BLaER1 (cell line): ENCODE measurements around the gene ANO7.

ENCODE experiments used
- H3K27ac ChIP-seq: shearing (Covaris generic); formaldehyde crosslinking; 2 replicates; pipeline ENCODE4 v1.8.1; 2022
- H3K27me3 ChIP-seq: shearing (Covaris generic); formaldehyde crosslinking; 2 replicates; pipeline ENCODE4 v1.8.1; 2022
- H3K36me3 ChIP-seq: shearing (Covaris generic); formaldehyde crosslinking; 2 replicates; pipeline ENCODE4 v1.8.1; 2022
- H3K4me1 ChIP-seq: shearing (Covaris generic); formaldehyde crosslinking; 2 replicates; pipeline ENCODE4 v1.8.1; 2022
- H3K4me2 ChIP-seq: shearing (Covaris generic); formaldehyde crosslinking; 2 replicates; pipeline ENCODE4 v1.8.1; 2022
- H3K4me3 ChIP-seq: shearing (Covaris generic); formaldehyde crosslinking; 2 replicates; pipeline ENCODE4 v1.8.1; 2022
- H3K9ac ChIP-seq: shearing (Covaris generic); formaldehyde crosslinking; 2 replicates; pipeline ENCODE4 v1.8.1; 2022
- H3K9me3 ChIP-seq: shearing (Covaris generic); formaldehyde crosslinking; 2 replicates; pipeline ENCODE4 v1.8.1; 2022
- H4K20me1 ChIP-seq: shearing (Covaris generic); formaldehyde crosslinking; 2 replicates; pipeline ENCODE4 v1.8.1; 2022
- Cebpa-rat ChIP-seq: shearing (Covaris generic); IDR thresholded peaks from 2 replicates; pipeline ENCODE4 v1.8.1; 2022

ANO7 gene

DNA sequence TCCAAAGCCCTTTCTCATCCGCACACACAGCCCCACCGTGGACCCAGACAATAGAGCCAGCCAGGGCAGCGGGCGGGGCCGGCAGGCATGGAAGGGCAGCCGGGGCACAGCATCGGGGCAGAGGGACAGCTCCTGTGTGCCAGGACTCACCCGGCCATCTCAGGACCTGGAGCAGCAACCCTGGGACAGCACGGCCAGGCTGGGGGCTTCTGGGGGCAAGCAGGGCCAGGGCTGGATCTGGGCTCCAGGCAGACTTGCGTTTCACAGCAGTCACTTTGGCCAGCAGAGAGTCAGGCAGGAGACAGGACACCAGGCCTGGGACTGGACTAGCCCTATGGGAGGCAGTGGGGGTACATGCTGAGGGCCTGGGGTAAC, 15.5 kb downstream of the ANO7 start:
- Histone ChIP-seq H3K27me3 (no peaks in the 10 kb centered on the region), H3K9ac (no peak overlapping the region), H3K27ac (no peak overlapping the region), H3K4me1 (peaks cover 9% of the 10 kb centered on the region; the same call in 1 of the 2 replicates), H3K4me2 (no peak overlapping the region), H3K4me3 (no peak overlapping the region), H3K36me3 (no peaks in the 10 kb centered on the region), H3K9me3 (no peaks in the 10 kb centered on the region), H4K20me1 (0 out of 2 replicates have a peak, but pooled peaks cover 4% of the 10 kb centered on the region)
- no peak for TF ChIP-seq Cebpa-rat

DNA sequence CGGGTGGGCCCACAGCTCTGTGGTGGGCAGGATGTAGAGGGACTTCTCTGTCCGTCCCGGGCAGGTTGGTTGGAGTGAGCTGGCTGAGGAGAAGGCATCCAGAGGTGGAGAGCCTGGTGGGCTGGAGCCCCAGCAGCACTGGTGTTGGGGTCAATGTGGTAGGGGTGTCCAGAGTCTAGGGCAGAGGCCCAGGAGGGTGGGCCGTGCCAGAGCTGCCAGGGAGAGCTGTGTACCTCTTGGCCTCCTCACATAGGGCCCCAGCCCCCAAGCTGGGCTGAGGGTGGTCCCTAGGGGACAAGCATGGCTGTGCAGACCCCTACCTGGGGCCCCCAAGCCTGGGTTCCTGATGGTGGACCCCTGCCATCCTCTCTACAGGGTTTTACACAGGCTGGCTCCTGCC, 16.0 kb downstream of the ANO7 start:
- H3K9ac ChIP-seq = no peak overlapping the region
- no peak for TF ChIP-seq Cebpa-rat
- no peak overlapping the region for H3K4me3 ChIP-seq
- no peaks in the 10 kb centered on the region for H3K36me3 ChIP-seq
- no peaks in the 10 kb centered on the region for H3K9me3 ChIP-seq
- no peak overlapping the region for H3K27ac ChIP-seq
- peaks cover 9% of the 10 kb centered on the region; the same call in 1 of the 2 replicates for H3K4me1 ChIP-seq
- no peaks in the 10 kb centered on the region for H3K27me3 ChIP-seq
- H3K4me2 ChIP-seq = no peak overlapping the region
- 0 out of 2 replicates have a peak, but pooled peaks cover 4% of the 10 kb centered on the region for H4K20me1 ChIP-seq

DNA sequence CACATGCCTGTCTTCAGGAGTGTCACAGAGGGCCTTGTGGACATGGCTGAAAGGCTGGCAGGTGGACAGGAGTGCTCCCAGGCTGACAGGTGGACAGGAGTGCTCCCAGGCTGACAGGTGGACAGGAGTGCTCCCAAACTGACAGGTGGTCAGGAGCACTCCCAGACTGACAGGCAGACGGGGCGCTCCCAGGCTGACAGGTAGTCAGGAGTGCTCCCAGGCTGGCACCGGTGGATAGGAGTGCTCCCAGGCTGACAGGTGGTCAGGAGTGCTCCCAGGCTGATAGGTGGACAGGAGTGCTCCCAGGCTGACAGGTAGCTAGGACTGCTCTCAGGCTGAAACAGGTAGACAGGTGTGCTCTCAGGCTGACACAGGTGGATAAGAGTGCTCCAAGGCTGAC, 16.6 kb downstream of the ANO7 start:
- no peak overlapping the region for H3K9ac ChIP-seq
- H3K9me3 ChIP-seq = no peaks in the 10 kb centered on the region
- H3K36me3 ChIP-seq = no peaks in the 10 kb centered on the region
- H3K4me3 ChIP-seq = no peak overlapping the region
- no peak overlapping the region for H3K4me2 ChIP-seq
- TF ChIP-seq Cebpa-rat = no peak
- H3K4me1 ChIP-seq = peaks cover 9% of the 10 kb centered on the region; the same call in 1 of the 2 replicates
- 0 out of 2 replicates have a peak, but pooled peaks cover 4% of the 10 kb centered on the region for H4K20me1 ChIP-seq
- no peaks in the 10 kb centered on the region for H3K27me3 ChIP-seq
- no peak overlapping the region for H3K27ac ChIP-seq

DNA sequence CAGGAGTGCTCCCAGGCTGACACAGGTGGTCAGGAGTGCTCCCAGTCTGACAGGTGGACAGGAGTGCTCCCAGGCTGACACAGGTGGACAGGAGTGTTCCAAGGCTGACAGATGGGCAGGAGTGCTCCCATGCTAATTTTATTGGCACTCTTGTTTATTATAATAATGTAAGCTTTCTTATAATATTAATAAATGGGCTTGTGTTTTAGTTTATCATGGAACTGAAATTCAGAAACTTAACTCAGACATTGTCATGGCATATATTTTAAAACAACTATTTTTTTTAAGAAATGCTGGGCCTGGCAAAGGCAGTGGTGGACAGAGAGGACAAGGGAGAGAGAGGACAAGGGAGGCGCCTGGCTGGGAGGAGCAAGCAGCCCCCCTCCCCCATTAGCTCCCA, 18.7 kb downstream of the ANO7 start:
- TF ChIP-seq Cebpa-rat = no peak
- H3K27me3 ChIP-seq = no peaks in the 10 kb centered on the region
- no peak overlapping the region for H3K4me2 ChIP-seq
- no peak overlapping the region for H3K4me3 ChIP-seq
- H3K9ac ChIP-seq = no peak overlapping the region
- H3K4me1 ChIP-seq = peaks cover 10% of the 10 kb centered on the region
- H3K27ac ChIP-seq = no peak overlapping the region
- no peaks in the 10 kb centered on the region for H3K9me3 ChIP-seq
- no peaks in the 10 kb centered on the region for H3K36me3 ChIP-seq
- 0 out of 2 replicates have a peak, but pooled peaks cover 4% of the 10 kb centered on the region for H4K20me1 ChIP-seq

DNA sequence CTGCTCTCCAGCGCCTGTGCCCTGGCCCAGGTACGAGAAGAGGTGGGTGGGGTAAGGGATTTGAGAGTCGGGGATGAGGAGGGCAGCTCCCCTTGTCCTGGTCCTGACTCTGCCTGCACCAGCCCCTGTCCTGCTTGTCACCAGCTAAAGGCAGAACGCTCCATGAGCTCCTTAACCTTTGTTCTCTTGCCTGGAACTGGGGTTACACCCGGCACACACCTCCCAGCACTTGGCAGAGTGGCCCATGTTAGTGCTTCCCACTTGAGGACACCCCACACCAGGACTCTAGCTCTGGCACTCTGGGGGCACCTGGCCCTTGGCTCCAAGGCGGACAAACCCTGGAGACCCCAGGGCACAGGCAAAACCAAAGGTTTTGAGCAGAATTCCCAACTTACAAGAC, 19.2 kb downstream of the ANO7 start:
- no peak overlapping the region for H3K27ac ChIP-seq
- H3K27me3 ChIP-seq = no peaks in the 10 kb centered on the region
- no peaks in the 10 kb centered on the region for H3K9me3 ChIP-seq
- H3K4me1 ChIP-seq = peaks cover 10% of the 10 kb centered on the region
- H3K4me3 ChIP-seq = no peak overlapping the region
- H3K9ac ChIP-seq = no peak overlapping the region
- H3K4me2 ChIP-seq = no peak overlapping the region
- H3K36me3 ChIP-seq = no peaks in the 10 kb centered on the region
- H4K20me1 ChIP-seq = 0 out of 2 replicates have a peak, but pooled peaks cover 4% of the 10 kb centered on the region
- no peak for TF ChIP-seq Cebpa-rat

DNA sequence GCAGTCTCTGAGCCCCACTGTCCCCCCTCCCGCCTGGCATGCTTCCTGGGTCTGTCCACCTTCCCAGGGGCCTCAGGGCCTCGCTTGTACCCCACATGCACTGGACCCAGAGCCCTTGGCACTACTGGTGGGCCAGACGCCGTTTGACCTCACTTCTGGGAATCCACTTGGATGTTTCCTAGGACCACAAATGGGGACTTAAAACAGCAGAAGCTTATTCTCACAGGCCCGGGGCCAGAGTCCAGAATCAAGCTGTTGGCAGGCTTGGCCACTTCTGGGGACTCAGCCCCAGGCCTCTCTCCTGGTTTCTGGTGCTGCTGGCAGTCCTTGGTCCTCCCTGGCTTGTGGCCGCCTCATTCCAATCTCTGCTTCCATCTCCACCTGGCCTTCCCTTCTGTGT, 19.6 kb downstream of the ANO7 start:
- Histone ChIP-seq H3K9ac (no peak overlapping the region), H3K4me2 (no peak overlapping the region), H3K27me3 (no peaks in the 10 kb centered on the region), H3K27ac (no peak overlapping the region), H4K20me1 (0 out of 2 replicates have a peak, but pooled peaks cover 4% of the 10 kb centered on the region), H3K9me3 (no peaks in the 10 kb centered on the region), H3K36me3 (no peaks in the 10 kb centered on the region), H3K4me3 (no peak overlapping the region), H3K4me1 (peaks cover 10% of the 10 kb centered on the region)
- TF ChIP-seq Cebpa-rat = no peak

DNA sequence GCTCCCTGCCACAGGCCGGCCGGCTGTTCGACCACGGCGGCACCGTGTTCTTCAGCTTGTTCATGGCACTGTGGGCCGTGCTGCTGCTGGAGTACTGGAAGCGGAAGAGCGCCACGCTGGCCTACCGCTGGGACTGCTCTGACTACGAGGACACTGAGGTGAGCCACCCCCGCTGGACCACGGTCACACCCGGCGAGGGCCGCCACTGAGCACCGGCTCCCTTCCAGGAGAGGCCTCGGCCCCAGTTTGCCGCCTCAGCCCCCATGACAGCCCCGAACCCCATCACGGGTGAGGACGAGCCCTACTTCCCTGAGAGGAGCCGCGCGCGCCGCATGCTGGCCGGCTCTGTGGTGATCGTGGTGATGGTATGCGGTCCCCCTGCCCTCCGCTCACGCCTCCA, 20.8 kb downstream of the ANO7 start:
- TF ChIP-seq Cebpa-rat = no peak
- Histone ChIP-seq H3K36me3 (no peaks in the 10 kb centered on the region), H3K9me3 (no peaks in the 10 kb centered on the region), H3K4me1 (peaks cover 10% of the 10 kb centered on the region), H3K4me3 (no peak overlapping the region), H3K9ac (no peak overlapping the region), H3K27ac (no peak overlapping the region), H3K4me2 (no peak overlapping the region), H3K27me3 (no peaks in the 10 kb centered on the region), H4K20me1 (0 out of 2 replicates have a peak, but pooled peaks cover 4% of the 10 kb centered on the region)

DNA sequence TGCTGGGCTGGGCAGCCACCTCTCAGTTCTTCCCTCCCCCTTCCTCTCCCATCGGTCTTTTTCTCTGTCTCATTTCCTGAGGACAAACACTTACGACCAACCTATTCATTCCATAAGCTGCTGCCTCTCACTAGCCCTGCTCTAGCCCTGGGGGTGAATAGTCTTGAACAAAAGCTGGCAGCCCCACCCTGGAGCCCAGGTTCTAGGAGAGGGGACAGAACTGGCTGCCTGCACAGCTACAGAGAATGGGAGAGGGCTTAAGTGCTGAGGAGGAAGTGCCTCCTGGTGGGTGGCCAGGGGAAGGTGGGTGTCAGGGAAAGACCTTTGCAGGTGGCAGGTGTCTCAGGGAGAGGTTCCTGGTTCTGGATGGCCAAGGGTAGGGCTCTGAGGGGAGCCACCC, 22.8 kb downstream of the ANO7 start:
- no peaks in the 10 kb centered on the region for H3K36me3 ChIP-seq
- TF ChIP-seq Cebpa-rat = no peak
- H3K4me1 ChIP-seq = peaks cover 10% of the 10 kb centered on the region
- H3K27ac ChIP-seq = no peak overlapping the region
- H3K4me3 ChIP-seq = no peak overlapping the region
- H3K4me2 ChIP-seq = peak overlapping the region; percentile 24; the same call in 1 of the 2 replicates
- no peaks in the 10 kb centered on the region for H3K27me3 ChIP-seq
- no peak overlapping the region for H3K9ac ChIP-seq
- no peaks in the 10 kb centered on the region for H3K9me3 ChIP-seq
- H4K20me1 ChIP-seq = 0 out of 2 replicates have a peak, but pooled peaks cover 4% of the 10 kb centered on the region

DNA sequence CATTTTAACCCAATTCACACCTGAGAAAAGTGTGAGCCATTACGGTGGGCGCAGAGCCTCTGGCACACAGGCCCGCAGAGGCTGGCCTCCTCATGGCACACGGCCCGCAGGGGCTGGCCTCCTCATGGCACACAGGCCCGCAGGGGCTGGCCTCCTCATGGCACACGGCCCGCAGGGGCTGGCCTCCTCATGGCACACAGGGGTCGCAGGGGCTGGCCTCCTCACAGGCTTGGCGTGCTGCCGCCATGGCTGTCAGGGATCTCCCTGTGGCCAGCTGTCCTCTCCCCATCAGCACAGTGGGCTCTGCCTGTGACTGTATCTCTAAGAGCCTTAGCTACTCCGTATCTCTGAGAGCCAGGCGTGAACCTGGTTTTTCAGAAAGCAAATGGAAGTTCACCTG, 24.6 kb downstream of the ANO7 start:
- no peak for TF ChIP-seq Cebpa-rat

DNA sequence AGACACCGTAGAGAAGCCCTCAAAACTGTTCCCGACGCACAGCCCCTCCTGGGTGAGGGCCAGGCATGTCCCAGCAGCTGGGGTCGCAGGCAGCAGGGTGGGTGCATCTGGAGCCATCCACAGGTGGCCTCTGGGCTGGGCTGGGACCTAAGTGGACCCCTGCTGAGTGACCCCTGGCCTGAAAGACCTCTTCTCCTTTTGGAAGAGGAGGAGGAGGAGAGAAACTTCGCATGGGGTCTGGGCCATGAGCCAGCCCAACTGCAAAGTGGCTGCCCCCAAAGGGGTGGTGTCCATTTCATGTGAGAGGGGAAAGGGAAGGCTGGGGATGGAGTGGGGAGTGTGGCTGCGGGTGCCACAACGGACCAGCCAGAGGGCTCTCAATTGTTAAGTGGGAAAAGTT, 25.1 kb downstream of the ANO7 start:
- H3K4me1 ChIP-seq = peaks cover 15% of the 10 kb centered on the region
- H3K9ac ChIP-seq = no peak overlapping the region
- no peak for TF ChIP-seq Cebpa-rat
- no peak overlapping the region for H3K27ac ChIP-seq
- no peak overlapping the region for H3K4me2 ChIP-seq
- no peaks in the 10 kb centered on the region for H3K27me3 ChIP-seq
- H3K4me3 ChIP-seq = no peak overlapping the region
- H3K9me3 ChIP-seq = no peaks in the 10 kb centered on the region
- H4K20me1 ChIP-seq = no peaks in the 10 kb centered on the region
- no peaks in the 10 kb centered on the region for H3K36me3 ChIP-seq

More for the DNA sequence above, 24.6 kb downstream of the ANO7 start:
- H3K4me1 ChIP-seq = peaks cover 15% of the 10 kb centered on the region
- no peak overlapping the region for H3K4me2 ChIP-seq
- H3K9me3 ChIP-seq = no peaks in the 10 kb centered on the region
- no peak overlapping the region for H3K4me3 ChIP-seq
- H3K9ac ChIP-seq = no peak overlapping the region
- H3K27me3 ChIP-seq = no peaks in the 10 kb centered on the region
- no peak overlapping the region for H3K27ac ChIP-seq
- H4K20me1 ChIP-seq = 0 out of 2 replicates have a peak, but pooled peaks cover under 1% of the 10 kb centered on the region
- no peaks in the 10 kb centered on the region for H3K36me3 ChIP-seq

DNA sequence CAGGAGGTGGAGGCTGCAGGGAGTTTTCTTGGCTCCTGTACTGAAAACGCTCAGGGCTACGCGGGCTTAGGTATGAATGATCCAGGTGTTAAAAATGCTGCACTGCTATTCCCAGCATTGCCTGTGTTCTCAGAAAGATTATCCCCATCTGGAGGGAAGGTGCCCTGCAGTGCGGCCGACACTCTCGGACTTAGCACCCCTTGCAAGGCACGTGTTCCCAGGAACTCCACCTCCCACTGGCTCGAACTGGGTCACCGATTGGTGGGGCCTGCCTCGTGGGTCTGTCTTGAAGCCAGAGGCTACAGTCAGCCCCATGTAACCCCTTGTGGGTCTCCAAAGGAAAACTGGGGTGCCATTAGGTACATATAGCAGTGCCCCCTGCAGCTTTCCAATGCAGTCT, 25.7 kb downstream of the ANO7 start:
- Histone ChIP-seq H3K9me3 (no peaks in the 10 kb centered on the region), H3K4me1 (peaks cover 20% of the 10 kb centered on the region), H3K27me3 (no peaks in the 10 kb centered on the region), H3K27ac (no peak overlapping the region), H3K9ac (no peak overlapping the region), H4K20me1 (no peaks in the 10 kb centered on the region), H3K4me2 (no peak overlapping the region), H3K36me3 (no peaks in the 10 kb centered on the region), H3K4me3 (no peak overlapping the region)
- TF ChIP-seq Cebpa-rat = no peak
